Measurements from ENCODE around the gene WASHC4. TPM values are rescaled to one million over a fixed set of nuclear protein-coding genes. Genes with fewer than 3 reads are reported as not detected.

WASHC4 gene
- total RNA-seq, 1 experiment from 2014 or later = 28.7 TPM

DNA sequence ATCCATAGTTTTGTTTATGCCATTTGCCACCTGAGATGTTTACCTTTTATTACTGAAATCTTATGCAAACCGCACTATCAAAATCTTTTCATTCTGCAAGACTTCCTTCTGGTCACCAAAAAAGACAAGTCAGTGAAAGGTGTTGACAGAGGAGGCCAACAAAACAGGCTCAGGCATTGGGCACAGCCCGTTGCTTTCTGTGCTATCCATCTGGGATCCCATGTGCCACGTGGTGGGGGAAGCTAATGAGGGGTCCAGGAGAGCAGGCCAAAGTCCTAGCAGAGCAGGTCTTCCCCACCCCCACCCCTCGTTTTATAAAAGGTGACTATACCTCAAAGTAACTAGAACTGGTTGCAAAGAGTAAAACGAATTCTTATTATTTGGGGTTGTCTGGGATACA lies 24.5 kb upstream of the WASHC4 start:
- Histone ChIP-seq H3K36me3 (ENCODE audit: low read depth) (no peaks in the 10 kb centered on the region), H3K4me1 (replicated peaks; ENCODE audit: insufficient read depth) (peaks cover 8% of the 10 kb centered on the region), H3F3A (ENCODE audit: insufficient read depth, low read depth) (no peaks in the 10 kb centered on the region), H4K20me1 (ENCODE audit: insufficient read depth) (no peaks in the 10 kb centered on the region), H3K9me2 (ENCODE audit: insufficient read depth) (no peaks in the 10 kb centered on the region), H3K79me2 (ENCODE audit: low read depth) (no peaks in the 10 kb centered on the region), H2AFZ (no peak overlapping the region), H3K27me3 (ENCODE audit: insufficient read depth, low read depth) (no peaks in the 10 kb centered on the region), H3K4me3 (no peak overlapping the region), H3K27ac (no peak overlapping the region), H3K9me3 (ENCODE audit: insufficient read depth, low read depth) (no peaks in the 10 kb centered on the region), H3K4me2 (0 out of 2 replicates have a peak overlapping the region, but pooled peaks have one; percentile 91)
- no peak for DNase-seq
- TF ChIP-seq, protein P1, sequence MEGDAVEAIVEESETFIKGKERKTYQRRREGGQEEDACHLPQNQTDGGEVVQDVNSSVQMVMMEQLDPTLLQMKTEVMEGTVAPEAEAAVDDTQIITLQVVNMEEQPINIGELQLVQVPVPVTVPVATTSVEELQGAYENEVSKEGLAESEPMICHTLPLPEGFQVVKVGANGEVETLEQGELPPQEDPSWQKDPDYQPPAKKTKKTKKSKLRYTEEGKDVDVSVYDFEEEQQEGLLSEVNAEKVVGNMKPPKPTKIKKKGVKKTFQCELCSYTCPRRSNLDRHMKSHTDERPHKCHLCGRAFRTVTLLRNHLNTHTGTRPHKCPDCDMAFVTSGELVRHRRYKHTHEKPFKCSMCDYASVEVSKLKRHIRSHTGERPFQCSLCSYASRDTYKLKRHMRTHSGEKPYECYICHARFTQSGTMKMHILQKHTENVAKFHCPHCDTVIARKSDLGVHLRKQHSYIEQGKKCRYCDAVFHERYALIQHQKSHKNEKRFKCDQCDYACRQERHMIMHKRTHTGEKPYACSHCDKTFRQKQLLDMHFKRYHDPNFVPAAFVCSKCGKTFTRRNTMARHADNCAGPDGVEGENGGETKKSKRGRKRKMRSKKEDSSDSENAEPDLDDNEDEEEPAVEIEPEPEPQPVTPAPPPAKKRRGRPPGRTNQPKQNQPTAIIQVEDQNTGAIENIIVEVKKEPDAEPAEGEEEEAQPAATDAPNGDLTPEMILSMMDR (conservative IDR thresholded peaks at IDR 0.05) = no peak
- TF ChIP-seq EZH2 (IDR thresholded peaks at IDR 0.05; ENCODE audit: low read depth) = no peak
- POLR2A ChIA-PET (ENCODE audit: unreplicated experiment) = no interaction called here
- BruUV-seq (replicated peaks) = no TSS peak
- CTCF ChIA-PET = no interaction called here
- intact Hi-C loops (cut with micrococcal nuclease; ENCODE audit: unreplicated experiment) = no loop called here

DNA sequence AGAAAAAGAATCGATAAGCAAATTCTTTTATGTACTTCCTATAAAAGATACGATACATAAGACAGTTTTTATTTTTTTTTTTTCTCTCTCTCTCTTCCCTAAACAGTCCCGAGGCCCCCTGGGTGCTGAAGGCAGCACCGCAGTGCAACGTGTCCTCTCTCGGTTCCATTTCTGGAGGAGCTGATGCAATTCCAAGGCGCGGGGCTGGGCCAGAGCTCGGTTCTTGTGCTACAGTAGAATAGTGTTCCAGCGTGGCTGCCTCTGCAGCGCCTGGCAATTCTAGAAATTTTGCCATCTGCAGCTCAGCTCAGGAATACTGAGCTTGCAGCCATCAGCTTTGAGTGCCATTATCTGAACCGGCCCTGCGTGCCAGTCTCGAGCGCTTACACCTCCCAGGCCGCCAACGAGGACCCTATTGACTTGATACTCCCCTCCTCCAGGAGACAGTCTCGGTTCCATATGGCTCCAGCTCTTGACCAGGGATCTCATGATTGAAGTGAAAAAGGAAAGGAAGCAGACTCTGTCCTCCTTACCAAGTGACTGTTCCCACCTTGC lies 23.9 kb upstream of the WASHC4 start:
- Histone ChIP-seq H3K4me3 (peak overlapping the region; percentile 54; the same call in 1 of the 2 replicates), H4K20me1 (ENCODE audit: insufficient read depth) (no peaks in the 10 kb centered on the region), H2AFZ (peak overlapping the region; percentile 69; the same call in 1 of the 2 replicates), H3K79me2 (ENCODE audit: low read depth) (no peaks in the 10 kb centered on the region), H3K4me2 (peak overlapping the region; percentile 91), H3F3A (ENCODE audit: insufficient read depth, low read depth) (no peaks in the 10 kb centered on the region), H3K9me3 (ENCODE audit: insufficient read depth, low read depth) (no peaks in the 10 kb centered on the region), H3K36me3 (ENCODE audit: low read depth) (no peaks in the 10 kb centered on the region), H3K27ac (no peak overlapping the region), H3K4me1 (replicated peaks; ENCODE audit: insufficient read depth) (peaks cover 8% of the 10 kb centered on the region), H3K9me2 (ENCODE audit: insufficient read depth) (no peaks in the 10 kb centered on the region), H3K27me3 (ENCODE audit: insufficient read depth, low read depth) (no peaks in the 10 kb centered on the region)
- no peak for DNase-seq
- BruUV-seq (replicated peaks) = no TSS peak
- CTCF ChIA-PET = interaction anchor here (0.6 kb wide), 1 partner anchor 206 kb away, joined by 3 read pairs; no protein-coding TSS in a partner anchor
- intact Hi-C loops (cut with micrococcal nuclease; ENCODE audit: unreplicated experiment) = no loop called here
- POLR2A ChIA-PET (ENCODE audit: unreplicated experiment) = no interaction called here
- TF ChIP-seq, protein P1 (conservative IDR thresholded peaks at IDR 0.05) = no peak
- no peak for TF ChIP-seq EZH2 (IDR thresholded peaks at IDR 0.05; ENCODE audit: low read depth)

DNA sequence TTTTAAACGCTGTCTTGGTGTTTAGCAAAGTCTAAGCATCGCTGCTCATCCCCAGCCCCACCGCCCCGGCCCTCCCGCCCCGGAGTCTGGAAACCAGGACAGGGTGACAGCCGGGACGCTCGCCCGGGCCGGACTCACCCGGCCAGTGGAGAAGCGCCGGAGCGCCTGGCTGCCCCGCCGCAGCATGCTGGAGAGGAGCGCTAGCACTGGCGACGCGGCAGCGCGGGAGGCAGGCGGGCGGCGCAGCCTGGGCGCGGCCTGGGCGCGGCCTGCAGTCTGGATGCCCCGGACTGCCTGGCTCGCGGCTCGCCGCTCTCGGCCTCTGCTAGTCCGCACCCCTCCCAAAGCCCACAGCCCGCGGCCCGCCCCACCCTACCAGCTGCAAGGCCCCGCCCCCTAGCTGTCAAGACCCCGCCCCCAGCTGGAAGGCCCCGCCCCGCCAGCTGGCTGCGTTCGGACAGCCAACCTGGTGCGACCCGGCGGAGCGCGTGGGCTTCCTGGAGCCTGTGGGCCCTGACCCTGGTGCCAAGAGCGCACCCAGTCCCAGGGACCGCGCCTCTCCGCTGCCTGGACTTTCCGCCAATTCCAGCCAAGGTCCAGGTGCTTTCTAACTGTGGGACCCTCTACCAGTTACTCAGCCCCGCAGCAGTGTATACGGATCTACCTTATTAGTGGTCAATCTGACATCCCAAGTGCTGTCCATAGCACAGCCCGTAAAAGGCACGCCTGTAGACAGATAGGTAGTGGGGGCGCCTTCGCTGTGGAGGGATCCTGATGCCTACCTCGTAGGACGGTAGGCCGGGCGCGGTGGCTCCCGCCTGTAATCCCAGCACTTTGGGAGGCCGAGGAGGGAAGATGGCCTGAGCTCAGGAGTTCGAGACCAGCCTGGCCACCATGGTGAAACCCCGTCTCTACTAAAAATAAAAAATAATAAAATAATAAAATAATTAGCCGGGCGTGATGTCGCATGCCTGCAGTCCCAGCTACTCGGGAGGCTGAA lies 23.0 kb upstream of the WASHC4 start, which contains the start of gene ALDH1L2:
Gene ALDH1L2 (minus strand): TSS at position 208 of the 1,000 bp plus-strand sequence. CDS start 22 bp downstream, at position 186.
- peak within 1 kb of the TSS; percentile 54; the same call in 1 of the 2 replicates for H3K4me3 ChIP-seq
- no peaks in the 10 kb centered on the region for H3K27me3 ChIP-seq (ENCODE audit: insufficient read depth, low read depth)
- CTCF ChIA-PET = interaction anchor here (0.6 kb wide), 1 partner anchor 207 kb away, joined by 3 read pairs; no protein-coding TSS in a partner anchor
- H3K4me2 ChIP-seq = peak within 1 kb of the TSS; percentile 91
- H2AFZ ChIP-seq = peak within 1 kb of the TSS; percentile 69; the same call in 1 of the 2 replicates
- H3K36me3 ChIP-seq (ENCODE audit: low read depth) = no peaks in the 10 kb centered on the region
- H3K9me2 ChIP-seq (ENCODE audit: insufficient read depth) = no peaks in the 10 kb centered on the region
- no peaks in the 10 kb centered on the region for H4K20me1 ChIP-seq (ENCODE audit: insufficient read depth)
- intact Hi-C loops (cut with micrococcal nuclease; ENCODE audit: unreplicated experiment) = no loop called here
- peaks cover 8% of the 10 kb centered on the region for H3K4me1 ChIP-seq (replicated peaks; ENCODE audit: insufficient read depth)
- no peak within 1 kb of the TSS for H3K27ac ChIP-seq
- peak in 1 of 2 experiments; percentile 55 for DNase-seq
- no peaks in the 10 kb centered on the region for H3K79me2 ChIP-seq (ENCODE audit: low read depth)
- no peaks in the 10 kb centered on the region for H3K9me3 ChIP-seq (ENCODE audit: insufficient read depth, low read depth)
- H3F3A ChIP-seq (ENCODE audit: insufficient read depth, low read depth) = no peaks in the 10 kb centered on the region
- TF ChIP-seq, protein P1 (conservative IDR thresholded peaks at IDR 0.05) = no peak
- TF ChIP-seq EZH2 (IDR thresholded peaks at IDR 0.05; ENCODE audit: low read depth) = no peak
- POLR2A ChIA-PET (ENCODE audit: unreplicated experiment) = interaction anchor here (0.6 kb wide), 1 partner anchor 1284 kb away, joined by 26 read pairs; no protein-coding TSS in a partner anchor
- BruUV-seq (replicated peaks) = no TSS peak
